Endothelial cell of umbilical vein (primary cell): ENCODE measurements around the gene SCARF2. TPM values are rescaled to one million over a fixed set of nuclear protein-coding genes. Genes with fewer than 3 reads are reported as not detected.
A peak's percentile ranks its signal among the peaks of the same experiment; 100 is the strongest.

Source experiments
- BruUV-seq: library from RNA; stranded (reverse); fragments of 400-500 nt; replicated peaks from 2 replicates; lab custom pipeline; 2021; lab: Mats Ljungman, UMichigan
- CTCF ChIA-PET: fragments of 300-600, 350-600 bp; sonication (Branson Sonifier 250); formaldehyde crosslinking; loops from one replicate; lab custom pipeline; 2021; ENCODE audit warnings: antibody characterized with exemption, inconsistent platforms; lab: Charles Lee
- POLR2A ChIA-PET: fragments of 300-600, 350-600 bp; sonication (Branson Sonifier 250); formaldehyde crosslinking; loops from one replicate; lab custom pipeline; 2021; ENCODE audit warnings: antibody characterized with exemption, inconsistent platforms; lab: Charles Lee
- DNase-seq: peaks from one replicate; pipeline ENCODE4 v3.0.0-alpha.2; 2011; ENCODE audit warnings: low read depth, low spot score
- FAIRE-seq: peaks from 2 replicates; lab custom pipeline; 2011; peaks lifted over from hg19 to GRCh38; lab: Jason Lieb, UNC
- H2AFZ ChIP-seq: 2 replicates; pipeline ENCODE4 v1.6.0; 2012; ENCODE audit warnings: low read depth, low read length, control low read depth, inconsistent platforms
- H3K27ac ChIP-seq: 2 replicates; pipeline ENCODE4 v1.5.1; 2011; ENCODE audit warnings: low read depth, mild to moderate bottlenecking, control low read depth, low read length, moderate library complexity; ENCODE audit not compliant: insufficient read depth
- H3K27me3 ChIP-seq, 2 experiments: 2 replicates each; pipeline versions ENCODE4 v1.6.0 to v1.6.1; 2011; ENCODE audit warnings: low read length in 2 of 2, mixed read lengths in 1 of 2; ENCODE audit not compliant: control insufficient read depth in 2 of 2, insufficient read depth in 2 of 2
- H3K36me3 ChIP-seq, 2 experiments: 2 replicates in 1 of 2; 3 replicates in 1 of 2; pipeline ENCODE4 v1.5.1; 2011; ENCODE audit warnings: low read length in 2 of 2, mild to moderate bottlenecking in 1 of 2, moderate library complexity in 1 of 2; ENCODE audit not compliant: control insufficient read depth in 2 of 2, insufficient read depth in 2 of 2; ENCODE audit errors: extremely low read depth in 1 of 2
- H3K4me1 ChIP-seq: 3 replicates; pipeline ENCODE4 v1.5.1; 2011; ENCODE audit warnings: mild to moderate bottlenecking, low read length; ENCODE audit not compliant: control insufficient read depth, insufficient read depth; ENCODE audit errors: extremely low read depth
- H3K4me2 ChIP-seq: 2 replicates; pipeline ENCODE4 v1.6.1; 2011; ENCODE audit warnings: low read length, control low read depth, mixed read lengths; ENCODE audit not compliant: insufficient read depth
- H3K4me3 ChIP-seq, 3 experiments: fragments of 200-600 bp in 1 of 3; sonication (generic), shearing (Covaris generic) in 1 of 3; replicated peaks in 1 of 3; 2 replicates each; pipeline ENCODE4 v1.5.1; 2011 to 2016; ENCODE audit warnings: control low read depth in 3 of 3, low read length in 3 of 3, mild to moderate bottlenecking in 2 of 3, inconsistent platforms in 1 of 3, low read depth in 1 of 3, moderate library complexity in 1 of 3; ENCODE audit not compliant: insufficient read depth in 1 of 3
- H3K79me2 ChIP-seq: 2 replicates; pipeline ENCODE4 v1.6.0; 2012; ENCODE audit warnings: low read length, inconsistent platforms; ENCODE audit not compliant: control insufficient read depth, insufficient read depth
- H3K9ac ChIP-seq: replicated peaks from 2 replicates; pipeline ENCODE3; 2011; ENCODE audit warnings: low read length, control low read depth; ENCODE audit not compliant: insufficient read depth; ENCODE audit errors: extremely low read depth
- H3K9me1 ChIP-seq: replicated peaks from 3 replicates; pipeline ENCODE4 v1.6.0; 2011; ENCODE audit warnings: mild to moderate bottlenecking, low read length; ENCODE audit not compliant: control insufficient read depth, insufficient read depth; ENCODE audit errors: extremely low read depth
- H3K9me3 ChIP-seq: replicated peaks from 2 replicates; pipeline ENCODE4 v1.5.1; 2012; ENCODE audit warnings: low read length, inconsistent platforms; ENCODE audit not compliant: control insufficient read depth, insufficient read depth
- H4K20me1 ChIP-seq: replicated peaks from 2 replicates; pipeline ENCODE3; 2011; ENCODE audit warnings: mild to moderate bottlenecking, low read length; ENCODE audit not compliant: control insufficient read depth, insufficient read depth; ENCODE audit errors: extremely low read depth
- CTCF ChIP-seq, 2 donors: IDR thresholded peaks; 1 replicate in 1 of 2; 2 replicates in 1 of 2; pipeline ENCODE4 v1.5.1; 2011; ENCODE audit warnings: low read length in 2 of 2, mild to moderate bottlenecking in 2 of 2, moderate library complexity in 2 of 2, control low read depth in 1 of 2, inconsistent platforms in 1 of 2, low read depth in 1 of 2; ENCODE audit not compliant: insufficient read depth in 1 of 2; ENCODE audit errors: extremely low read depth in 1 of 2
- EZH2 ChIP-seq: IDR thresholded peaks from 2 replicates; pipeline ENCODE4 v1.6.1; 2012; ENCODE audit warnings: borderline replicate concordance, low read depth, mild to moderate bottlenecking, moderate library complexity, low read length, inconsistent platforms; ENCODE audit not compliant: severe bottlenecking
- FOS ChIP-seq: IDR thresholded peaks from 2 replicates; pipeline ENCODE4 v1.6.1; 2011; ENCODE audit warnings: mild to moderate bottlenecking, low read length, moderate library complexity, borderline replicate concordance; ENCODE audit not compliant: insufficient read depth
- GATA2 ChIP-seq: IDR thresholded peaks from 2 replicates; pipeline ENCODE4 v1.7.0; 2011; ENCODE audit warnings: low read depth, mild to moderate bottlenecking, moderate library complexity, mixed read lengths, low read length; ENCODE audit not compliant: insufficient read length, insufficient read depth
- JUN ChIP-seq: IDR thresholded peaks from 2 replicates; pipeline ENCODE4 v1.6.1; 2011; ENCODE audit warnings: borderline replicate concordance, low read depth; ENCODE audit not compliant: insufficient read length, insufficient read depth
- MAX ChIP-seq: IDR thresholded peaks from 2 replicates; pipeline ENCODE4 v1.6.1; 2011; ENCODE audit not compliant: insufficient read depth, insufficient read length
- MYC ChIP-seq: IDR thresholded peaks from one replicate; pipeline ENCODE4 v1.6.1; 2011; ENCODE audit warnings: mild to moderate bottlenecking, low read depth, low read length
- POLR2A ChIP-seq: IDR thresholded peaks from 2 replicates; pipeline ENCODE4 v1.6.1; 2012; ENCODE audit warnings: low read depth, mild to moderate bottlenecking, control low read depth, low read length
- POLR2AphosphoS5 ChIP-seq: IDR thresholded peaks from 2 replicates; pipeline ENCODE4 v1.6.1; 2012; ENCODE audit warnings: low read depth, mild to moderate bottlenecking, control low read depth, low read length, moderate library complexity; ENCODE audit not compliant: insufficient read depth
- dilution Hi-C: fragments of 300-500 bp; cut with MboI; formaldehyde crosslinking; loops from one replicate; pipeline ENCODE4 v1.15.0; 2019; ENCODE audit warnings: low sequenced_read_pairs; ENCODE audit not compliant: extremely low pct_ligation_motif_present
- intact Hi-C: fragments of 100-400 bp; cut with micrococcal nuclease; formaldehyde crosslinking; loops from one replicate; pipeline ENCODE4 v1.10.0; 2022
- polyA plus RNA-seq, 4 experiments: library from polyadenylated mRNA; depleted of rRNA in 3 of 4; stranded (reverse) in 3 of 4; unstranded in 1 of 4; fragments of >200 nt; gene quantifications; 2 replicates each; pipeline versions ENCODE4 v1.2.1 to v1.2.3, GENCODE V29; 2011 to 2012; ENCODE audit warnings: missing spikeins in 1 of 4
- total RNA-seq: library from RNA; stranded (reverse); gene quantifications from 2 replicates; pipeline ENCODE4 v1.2.3, GENCODE V29; 2021

The SCARF2 gene
- total and polyA plus RNA-seq, 2 donors (not counting 3 experiments of a cell fraction or from before 2014, with no cell fraction given) = 15.7 to 20.1 TPM

- peaks cover 1% of the 10 kb centered on the region for H4K20me1 ChIP-seq
- CTCF ChIA-PET = interaction anchor here (1.0 to 3.6 kb wide), 3 partner anchors 19 to 58 kb away, joined by 3 to 15 read pairs (median 15); partner anchors contain the start of gene KLHL22
Observed at GRCh38 chr22:20436768-20437612, 635 bp downstream of the SCARF2 start.

More at GRCh38 chr22:20436768-20437612, 635 bp downstream of the SCARF2 start:
- BruUV-seq = no TSS peak
- no peak for TF ChIP-seq EZH2
- no peak for TF ChIP-seq JUN
- TF ChIP-seq POLR2A = no peak
- TF ChIP-seq CTCF (IDR thresholded peaks at IDR 0.05; ENCODE audit: extremely low read depth in 1 of 2, insufficient read depth in 1 of 2, low read depth in 1 of 2, low read length in 2 of 2) = no peak
- no peak for TF ChIP-seq MAX
- no peak for TF ChIP-seq GATA2
- TF ChIP-seq MYC = no peak
- no peak for TF ChIP-seq FOS
- TF ChIP-seq POLR2AphosphoS5 = no peak
- H3K9me1 ChIP-seq = no peaks in the 10 kb centered on the region
- H3K4me2 ChIP-seq = peak overlapping the region; percentile 74
- peaks cover 14% of the 10 kb centered on the region for H3K79me2 ChIP-seq
- H2AFZ ChIP-seq = peak overlapping the region; percentile 46
- peak overlapping the region; percentile 4 for H3K27ac ChIP-seq
- peak overlapping the region; percentile 35 for H3K9ac ChIP-seq
- H3K27me3 ChIP-seq = no peaks in the 10 kb centered on the region
- H3K36me3 ChIP-seq = no peaks in the 10 kb centered on the region
- H3K4me1 ChIP-seq = peaks cover 11% of the 10 kb centered on the region
- no peaks in the 10 kb centered on the region for H3K9me3 ChIP-seq
- intact Hi-C loops = loop anchor here (5.0 kb wide), 1 partner anchor 60 kb away; the partner anchor contains the start of gene KLHL22
- POLR2A ChIA-PET = no interaction called here
- peak overlapping the region; percentile 43 to 75 (median 59) for H3K4me3 ChIP-seq
- peak; percentile 47 for FAIRE-seq
- dilution Hi-C loops = no loop called here
- peak; percentile 29 for DNase-seq
